CD8-positive, alpha-beta memory T cell (primary cell): ENCODE measurements around the gene CFAP410. TPM values are rescaled to one million over a fixed set of nuclear protein-coding genes. Genes with fewer than 3 reads are reported as not detected.

Experiments
- CTCF ChIA-PET: fragments of 350-600 bp; sonication (Branson Sonifier 250); formaldehyde crosslinking; loops from one replicate; lab custom pipeline; 2021; ENCODE audit warnings: antibody characterized with exemption; lab: Charles Lee
- POLR2A ChIA-PET: fragments of 350-600 bp; sonication (Branson Sonifier 250); formaldehyde crosslinking; loops from one replicate; lab custom pipeline; 2021; ENCODE audit warnings: antibody characterized with exemption; lab: Charles Lee
- DNase-seq, 5 donors: peaks; one replicate each; pipeline versions ENCODE4 v3.0.0 to v3.0.0-alpha.2; 2020 to 2022; ENCODE audit warnings: mixed read lengths in 1 of 5
- H3K27ac ChIP-seq: one replicate; pipeline ENCODE4 v1.7.0; 2013; ENCODE audit warnings: low read depth, mild to moderate bottlenecking, low read length, moderate library complexity
- H3K27me3 ChIP-seq: 2 replicates; pipeline ENCODE4 v1.7.0; 2013; ENCODE audit warnings: low read length, mild to moderate bottlenecking; ENCODE audit not compliant: insufficient read depth, poor library complexity, severe bottlenecking
- H3K36me3 ChIP-seq: 2 replicates; pipeline ENCODE4 v1.7.0; 2013; ENCODE audit warnings: mild to moderate bottlenecking, low read length, moderate library complexity; ENCODE audit not compliant: insufficient read depth
- H3K4me1 ChIP-seq: 2 replicates; pipeline ENCODE4 v1.7.0; 2013; ENCODE audit warnings: mild to moderate bottlenecking, low read length, moderate library complexity; ENCODE audit not compliant: insufficient read depth
- H3K4me3 ChIP-seq: 2 replicates; pipeline ENCODE4 v1.7.0; 2013; ENCODE audit warnings: mild to moderate bottlenecking, low read length
- H3K9me3 ChIP-seq: 2 replicates; pipeline ENCODE4 v1.7.0; 2013; ENCODE audit warnings: mild to moderate bottlenecking, low read length
- H3K27ac Mint-ChIP-seq, 8 donors: one replicate each; pipeline ENCODE4 v1.8.0; 2020 to 2021; ENCODE audit warnings: mixed read lengths in 8 of 8, mild to moderate bottlenecking in 6 of 8, inconsistent platforms in 3 of 8, moderate library complexity in 3 of 8
- H3K27me3 Mint-ChIP-seq, 2 donors: one replicate each; pipeline ENCODE4 v1.8.0; 2020 to 2021; ENCODE audit warnings: mixed read lengths in 2 of 2, mild to moderate bottlenecking in 1 of 2, moderate library complexity in 1 of 2
- H3K36me3 Mint-ChIP-seq, 3 donors: one replicate each; pipeline ENCODE4 v1.8.0; 2020 to 2021; ENCODE audit warnings: mixed read lengths in 3 of 3, inconsistent platforms in 1 of 3, mild to moderate bottlenecking in 1 of 3
- H3K4me1 Mint-ChIP-seq, 3 donors: one replicate each; pipeline ENCODE4 v1.8.0; 2020 to 2021; ENCODE audit warnings: mixed read lengths in 3 of 3, inconsistent platforms in 1 of 3, mild to moderate bottlenecking in 1 of 3
- H3K4me3 Mint-ChIP-seq, 7 donors: one replicate each; pipeline ENCODE4 v1.8.0; 2020 to 2021; ENCODE audit warnings: mixed read lengths in 7 of 7, mild to moderate bottlenecking in 6 of 7, moderate library complexity in 4 of 7, inconsistent platforms in 2 of 7
- H3K9me3 Mint-ChIP-seq, 5 donors: one replicate each; pipeline ENCODE4 v1.8.0; 2020 to 2022; ENCODE audit warnings: mixed read lengths in 5 of 5, mild to moderate bottlenecking in 3 of 5, moderate library complexity in 2 of 5, inconsistent platforms in 1 of 5
- polyA plus RNA-seq: library from polyadenylated mRNA; unstranded; fragments of 300-500 nt; fragmentation: Illumina TruSeq; gene quantifications from one replicate; pipeline ENCODE4 v1.2.3, GENCODE V29; 2021
- total RNA-seq, 2 experiments: library from RNA; stranded (reverse); gene quantifications; one replicate each; pipeline ENCODE4 v1.2.3, GENCODE V29; 2021

CFAP410 gene
- total and polyA plus RNA-seq, 3 experiments from 2014 or later, result 17.6 to 36.4 (median 19.2) TPM

DNA sequence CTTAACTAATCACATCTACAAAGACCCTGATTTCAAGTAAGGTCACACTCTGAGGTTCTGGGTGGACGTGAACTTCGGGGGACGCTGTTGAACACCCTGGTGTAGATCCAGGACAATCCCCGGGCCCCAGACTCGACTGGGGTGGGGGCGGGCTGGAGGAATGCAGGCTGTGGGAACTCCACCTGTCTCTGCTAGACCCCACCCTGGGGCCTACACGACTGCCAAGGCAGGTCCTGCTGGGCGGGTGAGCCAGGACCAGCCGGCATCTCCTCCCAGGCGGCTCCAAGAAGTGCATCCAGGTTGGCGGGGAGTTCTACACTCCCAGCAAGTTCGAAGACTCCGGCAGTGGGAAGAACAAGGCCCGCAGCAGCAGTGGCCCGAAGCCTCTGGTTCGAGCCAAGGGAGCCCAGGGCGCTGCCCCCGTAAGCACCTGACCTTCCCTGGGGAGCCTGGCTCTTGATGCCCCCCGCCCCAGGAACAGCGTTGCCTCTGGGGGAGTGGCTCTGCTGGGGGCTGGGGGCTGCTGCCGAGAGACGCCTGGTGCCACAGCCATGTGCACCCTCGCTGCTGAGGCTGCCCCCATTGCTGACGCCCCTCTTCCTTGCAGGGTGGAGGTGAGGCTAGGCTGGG is 49.7 kb downstream of the CFAP410 start:
- Histone ChIP-seq H3K27me3 (no peaks in the 10 kb centered on the region), H3K4me1 (peaks cover 8% of the 10 kb centered on the region), H3K9me3 (no peaks in the 10 kb centered on the region), H3K27ac (no peak overlapping the region), H3K36me3 (no peaks in the 10 kb centered on the region), H3K4me3 (no peak overlapping the region)
- H3K27me3 Mint-ChIP-seq, result peaks cover 5 to 6% of the 10 kb centered on the region in 2 donors
- ChIA-PET POLR2A (no interaction called here), CTCF (no interaction called here)
- peaks cover 0 to 12% (median 3%) of the 10 kb centered on the region in 3 donors for H3K4me1 Mint-ChIP-seq
- no peaks in the 10 kb centered on the region for H3K36me3 Mint-ChIP-seq
- DNase-seq, result peak in 1 of 5 donors; percentile 43
- no peak overlapping the region for H3K27ac Mint-ChIP-seq
- H3K9me3 Mint-ChIP-seq, result no peaks in the 10 kb centered on the region
- no peak overlapping the region for H3K4me3 Mint-ChIP-seq

DNA sequence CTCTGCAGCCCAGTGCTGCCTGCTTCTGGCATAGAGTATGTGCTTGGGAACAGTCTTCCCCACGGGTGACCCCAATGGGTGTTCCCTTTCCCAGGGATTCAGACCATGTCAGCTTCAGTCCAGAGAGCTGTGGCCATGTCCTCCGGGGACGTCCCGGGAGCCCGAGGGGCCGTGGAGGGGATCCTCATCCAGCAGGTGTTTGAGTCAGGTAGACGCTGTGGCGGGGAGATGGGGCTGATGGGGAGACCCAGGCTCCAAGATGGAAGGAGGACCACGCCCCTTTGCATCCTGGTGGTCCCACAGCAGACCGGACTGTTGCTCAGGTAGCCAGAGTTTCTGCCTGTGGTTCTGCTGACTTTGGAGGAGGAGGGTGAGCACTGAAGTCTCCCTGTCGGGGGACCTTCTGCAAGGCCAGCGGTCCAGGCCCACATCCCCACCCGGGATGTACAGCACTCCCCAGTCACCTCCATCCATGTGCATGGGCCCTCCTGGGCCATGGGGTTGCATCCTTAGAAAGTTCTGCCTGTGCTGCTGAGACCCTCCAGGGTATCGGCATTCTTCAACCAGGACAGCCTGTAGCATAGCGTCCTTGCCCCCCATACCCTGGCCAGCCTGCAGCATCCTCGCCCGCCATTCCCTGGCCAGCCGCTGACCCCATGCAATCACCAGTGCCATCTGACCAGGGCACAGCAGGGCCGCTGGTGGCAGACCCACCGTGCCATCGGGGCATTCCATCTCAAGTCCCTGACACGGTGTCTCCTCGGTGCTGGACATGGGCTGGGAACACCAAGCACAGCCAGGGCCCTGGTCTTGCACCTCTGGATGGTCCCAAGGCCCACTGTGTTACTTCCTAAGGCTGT is 50.7 kb downstream of the CFAP410 start:
- Histone ChIP-seq H3K27ac (no peak overlapping the region), H3K9me3 (no peaks in the 10 kb centered on the region), H3K4me1 (peaks cover 2% of the 10 kb centered on the region), H3K36me3 (no peaks in the 10 kb centered on the region), H3K4me3 (no peak overlapping the region), H3K27me3 (no peaks in the 10 kb centered on the region)
- no peak for DNase-seq
- H3K27ac Mint-ChIP-seq, result no peak overlapping the region
- peak overlapping the region in 1 of 7 donors; percentile 54 for H3K4me3 Mint-ChIP-seq
- peaks cover 5 to 6% of the 10 kb centered on the region in 2 donors for H3K27me3 Mint-ChIP-seq
- peaks cover 0 to 8% (median 3%) of the 10 kb centered on the region in 3 donors for H3K4me1 Mint-ChIP-seq
- POLR2A ChIA-PET, result no interaction called here
- H3K9me3 Mint-ChIP-seq, result no peaks in the 10 kb centered on the region
- CTCF ChIA-PET, result no interaction called here
- H3K36me3 Mint-ChIP-seq, result no peaks in the 10 kb centered on the region

DNA sequence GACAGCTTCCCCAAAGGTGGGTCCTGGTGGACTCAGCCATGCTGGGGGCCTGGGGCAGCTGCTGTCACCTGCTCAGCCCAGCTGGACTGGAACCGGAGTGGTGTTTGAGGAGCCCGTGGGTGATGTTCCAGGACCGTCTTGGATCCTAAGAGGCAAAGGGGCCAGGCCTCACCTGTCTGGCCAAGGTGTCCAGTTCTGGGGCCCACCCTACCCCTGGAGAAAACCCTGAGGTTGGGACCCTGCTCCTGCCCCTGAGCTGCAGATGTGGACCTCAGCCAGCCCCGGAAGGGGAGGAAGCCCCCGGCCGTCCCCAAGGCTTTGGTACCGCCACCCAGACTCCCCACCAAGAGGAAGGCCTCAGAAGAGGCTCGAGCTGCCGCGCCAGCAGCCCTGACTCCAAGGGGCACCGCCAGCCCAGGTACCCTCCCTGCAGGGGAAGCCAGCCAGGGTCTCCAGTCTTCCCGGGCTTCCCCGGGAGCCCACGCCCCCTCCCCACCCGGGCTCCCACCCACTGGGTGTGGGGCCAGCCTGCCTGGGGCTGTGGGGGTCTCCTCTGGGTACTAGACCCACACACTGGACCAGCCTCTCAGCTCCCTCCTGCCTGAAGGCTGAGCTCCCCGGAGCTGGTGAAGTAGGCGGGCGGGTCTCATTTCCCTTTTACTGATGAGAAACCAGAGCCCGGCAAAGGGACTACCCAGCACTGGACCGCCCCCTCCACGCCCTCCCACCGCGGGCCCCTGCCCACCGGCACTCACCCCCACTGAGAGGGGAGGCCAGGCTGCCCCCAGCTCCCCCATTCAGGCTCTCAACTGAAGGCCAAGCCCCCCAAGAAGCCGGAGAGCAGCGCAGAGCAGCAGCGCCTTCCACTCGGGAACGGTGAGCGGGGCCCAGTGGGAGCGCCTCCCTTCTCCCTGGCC is 52.2 kb downstream of the CFAP410 start:
- H3K4me1 Mint-ChIP-seq, result peaks cover 0 to 2% (median 0%) of the 10 kb centered on the region in 3 donors
- Histone ChIP-seq H3K4me3 (no peak overlapping the region), H3K36me3 (no peaks in the 10 kb centered on the region), H3K27me3 (no peaks in the 10 kb centered on the region), H3K27ac (no peak overlapping the region), H3K9me3 (no peaks in the 10 kb centered on the region), H3K4me1 (no peaks in the 10 kb centered on the region)
- H3K27ac Mint-ChIP-seq, result no peak overlapping the region
- no peaks in the 10 kb centered on the region for H3K9me3 Mint-ChIP-seq
- no peaks in the 10 kb centered on the region for H3K36me3 Mint-ChIP-seq
- POLR2A ChIA-PET, result interaction anchor here (0.7 kb wide), 1 partner anchor 163 kb away, joined by 6 read pairs; no protein-coding TSS in a partner anchor
- no peak overlapping the region for H3K4me3 Mint-ChIP-seq
- peaks cover 5 to 6% of the 10 kb centered on the region in 2 donors for H3K27me3 Mint-ChIP-seq
- CTCF ChIA-PET, result interaction anchor here (0.9 to 1.4 kb wide), 2 partner anchors 9 to 10 kb away, joined by 3 read pairs; no protein-coding TSS in a partner anchor
- no peak for DNase-seq

DNA sequence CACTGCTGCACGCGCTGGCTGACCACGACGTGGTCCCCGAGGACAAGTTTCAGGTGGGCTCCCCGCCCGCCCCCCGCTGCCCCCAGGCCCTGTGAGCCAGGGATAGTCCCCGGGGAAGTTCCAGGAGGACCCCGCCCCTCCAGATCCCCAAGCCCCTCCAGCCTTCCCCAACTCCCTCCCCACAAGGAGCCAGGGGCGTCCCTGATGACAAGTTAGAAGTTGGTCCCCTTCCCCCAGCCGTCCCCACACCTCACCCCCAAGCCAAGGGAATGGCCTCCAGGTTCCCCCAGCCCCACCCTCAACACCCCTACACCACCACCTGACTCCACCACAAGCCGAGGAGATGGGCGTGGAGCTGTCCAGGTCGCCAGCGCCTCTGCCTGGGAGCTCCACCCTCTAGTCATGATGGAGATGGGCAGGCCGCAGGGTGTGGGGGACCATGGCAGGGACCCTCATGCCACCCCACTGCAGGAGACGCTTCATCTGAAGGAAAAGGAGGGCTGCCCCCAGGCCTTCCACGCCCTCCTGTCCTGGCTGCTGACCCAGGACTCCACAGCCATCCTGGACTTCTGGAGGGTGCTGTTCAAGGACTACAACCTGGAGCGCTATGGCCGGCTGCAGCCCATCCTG is 53.0 kb downstream of the CFAP410 start:
- DNase-seq, result no peak
- CTCF ChIA-PET, result no interaction called here
- no peaks in the 10 kb centered on the region for H3K4me1 ChIP-seq

DNA sequence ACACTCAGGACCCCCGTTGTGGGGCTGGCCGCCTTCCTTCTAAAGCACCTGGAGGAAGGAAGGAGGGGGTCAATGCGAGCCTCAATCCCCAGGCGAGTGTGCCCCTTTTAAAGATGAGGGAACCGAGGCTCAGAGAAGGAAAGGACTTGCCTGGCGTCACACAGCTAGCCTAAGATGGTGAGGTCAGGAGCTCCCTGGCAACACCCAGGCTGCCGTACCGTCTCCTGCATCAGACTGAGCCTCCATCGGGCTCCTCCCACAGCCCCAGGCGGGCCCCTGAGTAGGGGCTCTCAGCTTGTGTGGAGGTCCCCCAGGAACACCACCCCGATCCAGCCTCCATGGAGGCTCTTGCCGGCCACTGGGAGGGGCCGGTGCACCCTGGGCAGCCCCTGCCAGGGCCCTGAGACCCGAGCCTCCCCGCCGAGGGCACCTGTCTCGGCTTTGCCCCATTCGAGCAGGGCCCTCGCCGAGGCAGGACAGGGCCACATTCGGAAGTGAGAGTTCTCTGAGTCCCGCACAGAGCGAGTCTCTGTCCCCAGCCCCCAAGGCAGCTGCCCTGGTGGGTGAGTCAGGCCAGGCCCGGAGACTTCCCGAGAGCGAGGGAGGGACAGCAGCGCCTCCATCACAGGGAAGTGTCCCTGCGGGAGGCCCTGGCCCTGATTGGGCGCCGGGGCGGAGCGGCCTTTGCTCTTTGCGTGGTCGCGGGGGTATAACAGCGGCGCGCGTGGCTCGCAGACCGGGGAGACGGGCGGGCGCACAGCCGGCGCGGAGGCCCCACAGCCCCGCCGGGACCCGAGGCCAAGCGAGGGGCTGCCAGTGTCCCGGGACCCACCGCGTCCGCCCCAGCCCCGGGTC is 53.8 kb downstream of the CFAP410 start, which contains the start of gene AIRE:
Gene AIRE, plus strand, starts transcription at position 739 of the 855 bp plus-strand sequence. CDS start 131 bp downstream, outside the sequence.
- Histone ChIP-seq H3K9me3 (no peaks in the 10 kb centered on the region), H3K27ac (no peak within 1 kb of the TSS), H3K27me3 (no peaks in the 10 kb centered on the region), H3K36me3 (no peaks in the 10 kb centered on the region), H3K4me3 (no peak within 1 kb of the TSS), H3K4me1 (no peaks in the 10 kb centered on the region)
- POLR2A ChIA-PET, result no interaction called here
- no peak within 1 kb of the TSS for H3K27ac Mint-ChIP-seq
- peaks cover 0 to under 1% (median 0%) of the 10 kb centered on the region in 3 donors for H3K4me1 Mint-ChIP-seq
- CTCF ChIA-PET, result no interaction called here
- no peak within 1 kb of the TSS for H3K4me3 Mint-ChIP-seq
- H3K36me3 Mint-ChIP-seq, result no peaks in the 10 kb centered on the region
- H3K9me3 Mint-ChIP-seq, result no peaks in the 10 kb centered on the region
- peaks cover 5 to 6% of the 10 kb centered on the region in 2 donors for H3K27me3 Mint-ChIP-seq
- no peak for DNase-seq

More for the DNA sequence above, 53.0 kb downstream of the CFAP410 start:
- Histone ChIP-seq H3K4me3 (no peak overlapping the region), H3K27me3 (no peaks in the 10 kb centered on the region), H3K9me3 (no peaks in the 10 kb centered on the region), H3K27ac (no peak overlapping the region), H3K36me3 (no peaks in the 10 kb centered on the region)
- POLR2A ChIA-PET, result interaction anchor here (0.7 kb wide), 1 partner anchor 164 kb away, joined by 6 read pairs; no protein-coding TSS in a partner anchor
- Mint-ChIP-seq H3K27ac (no peak overlapping the region), H3K4me1 (peaks cover 0 to 2% (median 0%) of the 10 kb centered on the region in 3 donors), H3K9me3 (no peaks in the 10 kb centered on the region), H3K36me3 (no peaks in the 10 kb centered on the region), H3K4me3 (no peak overlapping the region), H3K27me3 (peaks cover 5 to 6% of the 10 kb centered on the region in 2 donors)

DNA sequence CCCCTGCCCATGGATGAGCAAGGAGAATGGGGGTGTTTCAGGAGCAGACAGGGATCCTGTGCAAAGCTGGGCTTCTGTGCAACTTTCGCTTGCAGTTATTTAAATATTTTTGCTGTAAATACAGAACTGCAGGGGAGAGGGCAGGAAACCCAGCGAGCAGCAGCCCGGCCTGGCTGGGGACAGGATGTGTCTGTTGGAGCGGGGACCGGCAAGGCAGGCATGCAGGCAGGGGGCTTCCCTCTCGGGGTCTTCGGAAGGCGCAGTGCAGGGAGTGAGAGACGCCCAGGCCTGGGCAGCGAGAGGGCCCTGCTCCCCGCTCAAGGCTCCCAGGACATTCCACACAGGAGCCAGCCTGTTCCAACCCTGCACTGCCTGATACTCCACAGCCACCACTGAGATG is 55.2 kb downstream of the CFAP410 start:
- H3K4me3 Mint-ChIP-seq, result no peak overlapping the region
- ChIA-PET CTCF (no interaction called here), POLR2A (no interaction called here)
- Histone ChIP-seq H3K4me1 (no peaks in the 10 kb centered on the region), H3K27me3 (no peaks in the 10 kb centered on the region), H3K27ac (no peak overlapping the region), H3K9me3 (no peaks in the 10 kb centered on the region), H3K4me3 (no peak overlapping the region), H3K36me3 (no peaks in the 10 kb centered on the region)
- DNase-seq, result no peak
- H3K4me1 Mint-ChIP-seq, result no peaks in the 10 kb centered on the region
- peaks cover 6 to 8% of the 10 kb centered on the region in 2 donors for H3K27me3 Mint-ChIP-seq
- no peaks in the 10 kb centered on the region for H3K36me3 Mint-ChIP-seq
- peak overlapping the region in 1 of 8 donors; percentile 47 for H3K27ac Mint-ChIP-seq
- no peaks in the 10 kb centered on the region for H3K9me3 Mint-ChIP-seq
